SIG-M5 (cell line): Measurements from ENCODE around the gene INTS7.

Experiments
- DNase-seq: peaks from one replicate; lab custom pipeline; 2025; lab: John Stamatoyannopoulos, UW

Gene INTS7

GRCh38 chr1:211903490-211904245 is 131.7 kb downstream of the INTS7 start:
- no peak for DNase-seq

- DNase-seq, result no peak
These were observed 132.6 kb downstream of the INTS7 start for GRCh38 chr1:211902624-211903291.

GRCh38 chr1:211901945-211902344 is 133.4 kb downstream of the INTS7 start:
- DNase-seq, result no peak

- no peak for DNase-seq
These were observed 134.9 kb downstream of the INTS7 start for GRCh38 chr1:211900441-211900840.

GRCh38 chr1:211896958-211897357 is 138.4 kb downstream of the INTS7 start:
- DNase-seq, result no peak

GRCh38 chr1:211895126-211895759 is 140.1 kb downstream of the INTS7 start:
- DNase-seq, result no peak

GRCh38 chr1:211894312-211894711 is 141.0 kb downstream of the INTS7 start:
- DNase-seq, result no peak

- DNase-seq, result no peak
These were observed 142.1 kb downstream of the INTS7 start for GRCh38 chr1:211893260-211893659.

GRCh38 chr1:211892577-211892976 is 142.8 kb downstream of the INTS7 start:
- DNase-seq, result no peak

- no peak for DNase-seq
These were observed 143.6 kb downstream of the INTS7 start for GRCh38 chr1:211891708-211892107.
